HuH-7 (cell line): Measurements from ENCODE around the gene GPR176.
"Not testable (repeated sequence)": the region's sequence is repeated elsewhere in the genome, so short reads cannot be mapped to it uniquely, and the experiment has no call there.

Experiments
- DNase-seq: peaks from one replicate; pipeline ENCODE4 v3.0.0; 2011; ENCODE audit warnings: low spot score

Gene GPR176

GRCh38 chr15:39935241-39935640, 15.2 kb upstream of the GPR176 start:
- no peak for DNase-seq

- peak; percentile 19 for DNase-seq
These were observed 14.5 kb upstream of the GPR176 start for GRCh38 chr15:39934397-39935071.

GRCh38 chr15:39931615-39932014, 11.5 kb upstream of the GPR176 start:
- no peak for DNase-seq

- no peak for DNase-seq
These were observed 6.5 kb upstream of the GPR176 start for GRCh38 chr15:39926526-39926925.

GRCh38 chr15:39925112-39925842, 5.2 kb upstream of the GPR176 start:
- no peak for DNase-seq

- no peak for DNase-seq
These were observed 4.4 kb upstream of the GPR176 start for GRCh38 chr15:39924437-39924836.

- no peak for DNase-seq
These were observed 2.5 kb upstream of the GPR176 start for GRCh38 chr15:39922462-39923092.

- DNase-seq = no peak
These were observed 1.2 kb upstream of the GPR176 start for GRCh38 chr15:39921274-39921638.

GRCh38 chr15:39920510-39921273, 626 bp upstream of the GPR176 start:
- DNase-seq = peak; percentile 66

GRCh38 chr15:39919411-39919747, 687 bp downstream of the GPR176 start:
- no peak for DNase-seq

GRCh38 chr15:39918688-39919385, 1.2 kb downstream of the GPR176 start:
- DNase-seq = no peak

- no peak for DNase-seq
These were observed 5.1 kb downstream of the GPR176 start for GRCh38 chr15:39914977-39915376.

- DNase-seq = no peak
These were observed 11.1 kb downstream of the GPR176 start for GRCh38 chr15:39909007-39909406.

- DNase-seq = no peak
These were observed 11.9 kb downstream of the GPR176 start for GRCh38 chr15:39908186-39908585.

- DNase-seq = no peak
These were observed 12.8 kb downstream of the GPR176 start for GRCh38 chr15:39907216-39907615.

- DNase-seq = no peak
These were observed 16.0 kb downstream of the GPR176 start for GRCh38 chr15:39904115-39904514.

- DNase-seq = no peak
These were observed 21.7 kb downstream of the GPR176 start for GRCh38 chr15:39898317-39898716.

- no peak for DNase-seq
These were observed 23.2 kb downstream of the GPR176 start for GRCh38 chr15:39896846-39897245.

GRCh38 chr15:39896101-39896500, 24.0 kb downstream of the GPR176 start:
- DNase-seq = no peak

- DNase-seq = not testable (repeated sequence)
These were observed 27.0 kb downstream of the GPR176 start for GRCh38 chr15:39893051-39893450.

GRCh38 chr15:39892418-39892817, 27.6 kb downstream of the GPR176 start:
- DNase-seq = no peak

- no peak for DNase-seq
These were observed 29.4 kb downstream of the GPR176 start for GRCh38 chr15:39890621-39891020.
